ENCODE measurements around the gene PPTC7.

- TF ChIP-seq CTCF (IDR thresholded peaks at IDR 0.05; ENCODE audit: poor library complexity) (no peak), EZH2phosphoT487 (IDR thresholded peaks at IDR 0.05; ENCODE audit: low read depth, severe bottlenecking, unreplicated experiment) (no peak)
These were observed 77.8 kb downstream of the PPTC7 start for GRCh38 chr12:110505332-110505731.

All from hepatocyte (in vitro differentiated cells).